HCT116 (cell line): ENCODE measurements around the gene HES5. TPM values are rescaled to one million over a fixed set of nuclear protein-coding genes. Genes with fewer than 3 reads are reported as not detected.
A peak's percentile ranks its signal among the peaks of the same experiment; 100 is the strongest.

Experiments
- ATAC-seq: fragments of 200-7000 bp; cut with Tn5 transposase; 2 replicates; pipeline ENCODE4 v1.9.1; 2020; ENCODE audit warnings: mild to moderate bottlenecking, moderate library complexity
- BruUV-seq: library from RNA; stranded (reverse); fragments of 400-500 nt; replicated peaks from 2 replicates; lab custom pipeline; 2021; lab: Mats Ljungman, UMichigan
- CTCF ChIA-PET: fragments of 300-600 bp; sonication (Branson Sonifier 250); formaldehyde crosslinking; loops from one replicate; lab custom pipeline; 2021; ENCODE audit warnings: antibody characterized with exemption; lab: Charles Lee
- POLR2A ChIA-PET: fragments of 300-600, 350-600 bp; sonication (Branson Sonifier 250); formaldehyde crosslinking; loops from one replicate; lab custom pipeline; 2021; ENCODE audit warnings: antibody characterized with exemption; lab: Charles Lee
- RAD21 ChIA-PET, 2 experiments: fragments of 300-600 bp; sonication (Branson Sonifier 250); formaldehyde crosslinking; loops; one replicate each; lab custom pipeline; 2023; ENCODE audit warnings: low total read pairs in 2 of 2; ENCODE audit not compliant: uncharacterized antibody in 2 of 2, unreplicated experiment in 2 of 2, low non-redundant PET in 1 of 2; lab: Charles Lee
- DNase-seq: peaks from one replicate; pipeline ENCODE4 v3.0.0-alpha.2; 2010; ENCODE audit warnings: low read depth, low spot score
- H2AFZ ChIP-seq: fragments of 200-600 bp; shearing (Covaris generic), sonication (generic); 2 replicates; pipeline ENCODE4 v1.6.1; 2017; ENCODE audit warnings: low read depth, mixed run types, mixed read lengths, antibody characterized with exemption, low read length; ENCODE audit not compliant: poor library complexity, severe bottlenecking
- H3K27ac ChIP-seq: 2 replicates; pipeline ENCODE4 v1.5.1; 2012; ENCODE audit warnings: low read depth, low read length
- H3K27me3 ChIP-seq: fragments of 200-600 bp; sonication (generic); 2 replicates; pipeline ENCODE4 v1.6.1; 2016; ENCODE audit warnings: mixed run types, low read length, mixed read lengths; ENCODE audit not compliant: insufficient read depth
- H3K36me3 ChIP-seq, 2 experiments: fragments of 200-500 bp in 1 of 2; fragments of 200-600 bp in 1 of 2; sonication (Bioruptor generic) in 1 of 2; sonication (generic) in 1 of 2; 2 replicates each; pipeline versions ENCODE4 v1.5.1 to v1.6.1; 2014 to 2016; ENCODE audit warnings: low read length in 2 of 2, inconsistent platforms in 1 of 2, mixed read lengths in 1 of 2, mixed run types in 1 of 2; ENCODE audit not compliant: insufficient read depth in 2 of 2, control insufficient read depth in 1 of 2
- H3K4me1 ChIP-seq, 2 experiments: fragments of 200-600 bp in 1 of 2; sonication (generic) in 1 of 2; 2 replicates each; pipeline versions ENCODE4 v1.5.1 to v1.6.1; 2012 to 2017; ENCODE audit warnings: low read length in 2 of 2, inconsistent platforms in 1 of 2, mild to moderate bottlenecking in 1 of 2, mixed read lengths in 1 of 2, mixed run types in 1 of 2, moderate library complexity in 1 of 2; ENCODE audit not compliant: insufficient read depth in 2 of 2, control insufficient read depth in 1 of 2
- H3K4me2 ChIP-seq: fragments of 200-600 bp; sonication (generic); 2 replicates; pipeline ENCODE4 v1.6.1; 2017; ENCODE audit warnings: mixed run types, low read length, mixed read lengths
- H3K4me3 ChIP-seq, 2 experiments: fragments of 200-600 bp in 1 of 2; sonication (generic) in 1 of 2; replicated peaks in 1 of 2; 2 replicates each; pipeline ENCODE4 v1.5.1; 2011 to 2016; ENCODE audit warnings: low read length in 2 of 2, control low read depth in 1 of 2, low read depth in 1 of 2, mild to moderate bottlenecking in 1 of 2, mixed read lengths in 1 of 2, mixed run types in 1 of 2
- H3K79me2 ChIP-seq: fragments of 200-600 bp; sonication (generic); 2 replicates; pipeline ENCODE4 v1.6.1; 2017; ENCODE audit warnings: mild to moderate bottlenecking, mixed run types, low read length, moderate library complexity, mixed read lengths; ENCODE audit not compliant: insufficient read depth
- H3K9ac ChIP-seq: fragments of 200-600 bp; sonication (generic); 2 replicates; pipeline ENCODE4 v1.6.1; 2016; ENCODE audit warnings: low read length, mixed read lengths
- H3K9me2 ChIP-seq: fragments of 200-600 bp; sonication (generic), shearing (Covaris generic); 2 replicates; pipeline ENCODE4 v1.6.1; 2017; ENCODE audit warnings: mixed run types, mild to moderate bottlenecking, moderate library complexity; ENCODE audit not compliant: insufficient read depth
- H3K9me3 ChIP-seq, 2 experiments: fragments of 200-500 bp in 1 of 2; fragments of 200-600 bp in 1 of 2; sonication (Bioruptor generic) in 1 of 2; sonication (generic) in 1 of 2; 2 replicates each; pipeline ENCODE4 v1.6.1; 2014 to 2017; ENCODE audit warnings: low read length in 2 of 2, mixed read lengths in 2 of 2, inconsistent platforms in 1 of 2, low read depth in 1 of 2, mild to moderate bottlenecking in 1 of 2, mixed run types in 1 of 2, moderate library complexity in 1 of 2; ENCODE audit not compliant: control insufficient read depth in 1 of 2, insufficient read depth in 1 of 2
- H4K20me1 ChIP-seq: fragments of 200-600 bp; sonication (generic), shearing (Covaris generic); 2 replicates; pipeline ENCODE4 v1.6.1; 2017; ENCODE audit warnings: mixed run types, mild to moderate bottlenecking, moderate library complexity; ENCODE audit not compliant: insufficient read depth
- EZH2 ChIP-seq: fragments of 200-600 bp; sonication (generic); IDR thresholded peaks from 2 replicates; pipeline ENCODE4 v1.6.1; 2017; ENCODE audit warnings: antibody characterized with exemption, mixed run types
- EZH2phosphoT487 ChIP-seq: fragments of 200-600 bp; IDR thresholded peaks from 2 replicates; pipeline ENCODE4 v1.6.1; 2018; ENCODE audit warnings: antibody characterized with exemption, borderline replicate concordance
- JUND ChIP-seq: IDR thresholded peaks from 2 replicates; pipeline ENCODE4 v1.6.1; 2012
- MAX ChIP-seq: IDR thresholded peaks from 2 replicates; pipeline ENCODE4 v1.6.1; 2012
- RAD21 ChIP-seq: IDR thresholded peaks from 2 replicates; pipeline ENCODE4 v1.6.1; 2012; ENCODE audit warnings: low read depth, mild to moderate bottlenecking
- SIN3A ChIP-seq: IDR thresholded peaks from 2 replicates; pipeline ENCODE4 v1.6.1; 2012; ENCODE audit warnings: low read depth
- SP1 ChIP-seq: IDR thresholded peaks from 2 replicates; pipeline ENCODE4 v1.6.1; 2012; ENCODE audit warnings: low read depth
- ZFX ChIP-seq: fragments of 450-650 bp; IDR thresholded peaks from 2 replicates; pipeline ENCODE4 v1.6.1; 2017
- intact Hi-C: fragments of 100-400 bp; cut with micrococcal nuclease; formaldehyde crosslinking; loops from 2 replicates; pipeline ENCODE4 v1.10.0; 2022
- total RNA-seq: library from RNA; stranded (reverse); gene quantifications from one replicate; pipeline ENCODE4 v1.2.1, GENCODE V29; 2021; ENCODE audit not compliant: unreplicated experiment
- TF ChIP-seq, protein P1 (sequence below), 3 experiments: fragments of 200-600 bp in 1 of 3; sonication (generic) in 1 of 3; IDR thresholded peaks in 2 of 3; conservative IDR thresholded peaks in 1 of 3; 2 replicates each; pipeline ENCODE4 v1.5.1; 2012 to 2017; ENCODE audit warnings: low read depth in 2 of 3, low read length in 2 of 3, antibody characterized with exemption in 1 of 3, borderline replicate concordance in 1 of 3, control low read depth in 1 of 3, mild to moderate bottlenecking in 1 of 3, mixed read lengths in 1 of 3, mixed run types in 1 of 3, moderate library complexity in 1 of 3; ENCODE audit not compliant: insufficient read depth in 1 of 3
- TF ChIP-seq, protein P2 (sequence below): IDR thresholded peaks from 2 replicates; pipeline ENCODE4 v1.6.1; 2012

The HES5 gene
- total RNA-seq, 1 experiment from 2014 or later = not detected

DNA sequence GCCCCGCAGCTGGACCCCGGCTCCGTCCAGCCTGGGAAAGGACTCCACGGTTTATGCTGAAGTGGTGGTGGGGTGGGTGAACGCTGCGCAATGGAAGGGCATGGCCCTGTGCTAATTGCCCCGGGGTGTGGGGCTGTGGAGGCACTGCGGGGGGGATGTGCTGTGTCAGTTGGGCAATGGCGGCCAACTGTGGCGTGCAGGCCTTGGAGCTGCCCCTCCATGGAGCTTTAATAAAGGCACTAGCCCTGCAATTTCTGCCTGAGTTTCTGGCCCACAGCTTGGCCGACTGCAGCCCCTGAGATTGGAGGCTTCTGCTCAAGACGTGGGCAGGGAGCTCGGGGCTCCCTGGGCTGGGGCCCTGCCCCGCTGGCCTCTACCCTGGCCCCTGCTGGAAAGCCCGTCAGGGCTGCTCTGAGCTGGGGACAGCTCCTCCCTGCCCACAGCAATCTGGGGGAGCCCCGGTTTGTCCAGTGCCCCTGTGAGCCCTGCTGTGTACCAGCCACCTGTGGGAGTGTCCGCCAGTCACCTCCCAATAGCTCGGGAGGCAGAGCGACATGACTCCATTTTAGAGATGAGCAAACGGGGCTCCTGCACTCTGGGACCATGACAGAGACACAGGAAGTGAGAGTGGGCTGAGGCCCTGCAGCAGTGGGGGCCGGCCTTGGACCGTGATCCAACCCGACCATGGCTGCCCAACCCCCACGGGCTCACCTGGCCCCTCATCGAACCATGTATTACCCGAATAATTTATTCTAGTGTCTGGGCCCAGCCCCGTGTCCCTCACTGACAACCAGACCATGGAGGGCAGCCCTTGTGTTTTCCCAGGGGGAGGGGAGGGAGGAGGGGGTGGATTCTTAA lies 17.4 kb upstream of the HES5 start:
- CTCF ChIA-PET = interaction anchor here (0.9 to 2.4 kb wide), 6 partner anchors 22 to 352 kb away, joined by 3 to 13 read pairs (median 6); partner anchors contain the start of genes FAAP20, PANK4 and PEX10

More for the DNA sequence above, 17.4 kb upstream of the HES5 start:
- TF ChIP-seq JUND (no peak), SP1 (no peak), EZH2phosphoT487 (no peak), ZFX (no peak), SIN3A (no peak), RAD21 (no peak), MAX (no peak), EZH2 (no peak)
- TF ChIP-seq, protein P1, sequence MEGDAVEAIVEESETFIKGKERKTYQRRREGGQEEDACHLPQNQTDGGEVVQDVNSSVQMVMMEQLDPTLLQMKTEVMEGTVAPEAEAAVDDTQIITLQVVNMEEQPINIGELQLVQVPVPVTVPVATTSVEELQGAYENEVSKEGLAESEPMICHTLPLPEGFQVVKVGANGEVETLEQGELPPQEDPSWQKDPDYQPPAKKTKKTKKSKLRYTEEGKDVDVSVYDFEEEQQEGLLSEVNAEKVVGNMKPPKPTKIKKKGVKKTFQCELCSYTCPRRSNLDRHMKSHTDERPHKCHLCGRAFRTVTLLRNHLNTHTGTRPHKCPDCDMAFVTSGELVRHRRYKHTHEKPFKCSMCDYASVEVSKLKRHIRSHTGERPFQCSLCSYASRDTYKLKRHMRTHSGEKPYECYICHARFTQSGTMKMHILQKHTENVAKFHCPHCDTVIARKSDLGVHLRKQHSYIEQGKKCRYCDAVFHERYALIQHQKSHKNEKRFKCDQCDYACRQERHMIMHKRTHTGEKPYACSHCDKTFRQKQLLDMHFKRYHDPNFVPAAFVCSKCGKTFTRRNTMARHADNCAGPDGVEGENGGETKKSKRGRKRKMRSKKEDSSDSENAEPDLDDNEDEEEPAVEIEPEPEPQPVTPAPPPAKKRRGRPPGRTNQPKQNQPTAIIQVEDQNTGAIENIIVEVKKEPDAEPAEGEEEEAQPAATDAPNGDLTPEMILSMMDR (IDR thresholded peaks at IDR 0.05 in 2 of 3, conservative IDR thresholded peaks at IDR 0.05 in 1 of 3; ENCODE audit: borderline replicate concordance in 1 of 3, insufficient read depth in 1 of 3, low read depth in 2 of 3, low read length in 2 of 3) = no peak
- TF ChIP-seq, protein P2, sequence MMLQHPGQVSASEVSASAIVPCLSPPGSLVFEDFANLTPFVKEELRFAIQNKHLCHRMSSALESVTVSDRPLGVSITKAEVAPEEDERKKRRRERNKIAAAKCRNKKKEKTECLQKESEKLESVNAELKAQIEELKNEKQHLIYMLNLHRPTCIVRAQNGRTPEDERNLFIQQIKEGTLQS = no peak
- ATAC-seq (no peak; the same call in 1 of the 2 replicates), DNase-seq (no peak)
- no peaks in the 10 kb centered on the region for H4K20me1 ChIP-seq
- no peaks in the 10 kb centered on the region for H3K79me2 ChIP-seq
- no peaks in the 10 kb centered on the region for H3K36me3 ChIP-seq
- H3K4me3 ChIP-seq = peak overlapping the region; percentile 66 to 70
- no peaks in the 10 kb centered on the region for H3K27me3 ChIP-seq
- H3K9me2 ChIP-seq = no peaks in the 10 kb centered on the region
- H3K4me1 ChIP-seq = peaks cover 24 to 44% of the 10 kb centered on the region in 2 experiments
- no peak overlapping the region for H2AFZ ChIP-seq
- no peaks in the 10 kb centered on the region for H3K9me3 ChIP-seq
- H3K27ac ChIP-seq = peak overlapping the region; percentile 93
- H3K4me2 ChIP-seq = peak overlapping the region; percentile 97
- RAD21 ChIA-PET = interaction anchor here in 1 of 2 experiments (0.6 to 1.3 kb wide), 2 partner anchors 39 to 133 kb away, joined by 5 read pairs; no protein-coding TSS in a partner anchor
- POLR2A ChIA-PET = interaction anchor here (0.8 to 1.6 kb wide), 3 partner anchors 21 to 134 kb away, joined by 3 to 6 read pairs (median 4); partner anchors contain the start of gene PANK4
- BruUV-seq = no TSS peak
- peak overlapping the region; percentile 82 for H3K9ac ChIP-seq
- intact Hi-C loops = loop anchor here (1.0 to 2.0 kb wide), 4 partner anchors 95 to 352 kb away; no protein-coding TSS in a partner anchor
